GM18951 (cell line): Measurements from ENCODE around the gene DOHH.
A peak's percentile ranks its signal among the peaks of the same experiment; 100 is the strongest.

ENCODE experiments used
- POLR2A ChIP-seq: IDR thresholded peaks from 4 replicates; pipeline ENCODE4 v1.6.1; 2011; ENCODE audit warnings: mild to moderate bottlenecking; ENCODE audit not compliant: insufficient read length, insufficient read depth; ENCODE audit errors: extremely low read depth
- in situ Hi-C: fragments of 300-500 bp; cut with MboI; formaldehyde crosslinking; loops from one replicate; pipeline ENCODE4 v1.12.0; 2022; ENCODE audit warnings: low sequenced_read_pairs, mixed read lengths, inconsistent platforms; ENCODE audit not compliant: unreplicated experiment

The DOHH gene, protein sequence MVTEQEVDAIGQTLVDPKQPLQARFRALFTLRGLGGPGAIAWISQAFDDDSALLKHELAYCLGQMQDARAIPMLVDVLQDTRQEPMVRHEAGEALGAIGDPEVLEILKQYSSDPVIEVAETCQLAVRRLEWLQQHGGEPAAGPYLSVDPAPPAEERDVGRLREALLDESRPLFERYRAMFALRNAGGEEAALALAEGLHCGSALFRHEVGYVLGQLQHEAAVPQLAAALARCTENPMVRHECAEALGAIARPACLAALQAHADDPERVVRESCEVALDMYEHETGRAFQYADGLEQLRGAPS

DNA sequence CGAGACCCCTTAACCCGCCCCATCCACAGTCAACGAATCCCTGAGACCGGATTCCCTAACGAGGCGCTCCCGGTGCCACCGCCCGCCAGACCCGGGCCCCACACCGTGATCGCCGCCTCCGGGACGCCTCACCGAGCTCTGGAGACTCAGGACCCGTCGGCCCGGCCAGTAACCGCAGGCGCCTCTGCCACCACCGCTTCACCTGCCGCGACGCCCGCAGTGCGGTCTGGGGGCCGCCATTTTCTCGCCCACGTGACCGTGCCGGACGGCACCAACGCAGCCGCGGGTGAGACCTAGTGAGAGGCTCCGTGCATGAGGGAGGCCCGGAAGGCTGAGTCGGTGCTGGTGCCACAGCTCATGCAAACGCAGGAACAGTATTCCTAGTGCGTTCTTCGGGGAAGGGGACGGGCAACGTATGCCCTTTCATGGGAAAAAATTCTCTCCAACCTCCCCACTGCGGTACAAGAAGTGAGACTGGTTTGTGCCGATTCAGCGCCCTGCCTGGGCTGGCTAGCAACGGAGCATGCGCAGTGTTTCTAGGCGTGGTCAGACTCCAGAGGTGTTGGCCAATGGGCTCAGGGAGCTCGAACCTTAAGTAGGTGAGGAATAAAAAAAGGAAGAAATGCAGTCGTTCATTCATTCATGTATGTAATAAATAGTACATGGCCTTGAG, at the start of gene DOHH:
TSS of gene DOHH (minus strand) at position 246 of the 673 bp plus-strand sequence. CDS start 3,860 bp downstream, outside the sequence.
- TF ChIP-seq POLR2A = peak; percentile 87
- in situ Hi-C loops = no loop called here

DNA sequence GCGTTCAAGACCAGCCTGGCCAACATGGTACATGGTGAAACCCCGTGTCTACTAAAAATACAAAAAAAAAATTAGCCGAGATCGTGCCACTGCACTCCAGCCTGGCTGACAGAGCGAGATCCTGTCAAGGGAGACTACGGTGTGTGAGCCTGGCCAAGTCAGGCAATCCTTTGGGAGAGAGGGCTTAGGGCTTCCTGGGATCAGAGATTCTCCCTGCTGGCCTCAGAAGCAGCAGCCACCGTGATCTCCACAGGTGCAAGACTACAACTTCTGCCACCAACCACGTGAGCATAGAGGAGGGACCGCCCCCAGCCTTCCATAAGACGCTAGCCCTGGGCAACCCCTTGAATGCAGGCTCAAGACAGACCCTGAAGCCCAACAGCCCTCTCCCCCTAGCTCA, 49.3 kb upstream of the DOHH start:
- in situ Hi-C loops = no loop called here
- TF ChIP-seq POLR2A = no peak

DNA sequence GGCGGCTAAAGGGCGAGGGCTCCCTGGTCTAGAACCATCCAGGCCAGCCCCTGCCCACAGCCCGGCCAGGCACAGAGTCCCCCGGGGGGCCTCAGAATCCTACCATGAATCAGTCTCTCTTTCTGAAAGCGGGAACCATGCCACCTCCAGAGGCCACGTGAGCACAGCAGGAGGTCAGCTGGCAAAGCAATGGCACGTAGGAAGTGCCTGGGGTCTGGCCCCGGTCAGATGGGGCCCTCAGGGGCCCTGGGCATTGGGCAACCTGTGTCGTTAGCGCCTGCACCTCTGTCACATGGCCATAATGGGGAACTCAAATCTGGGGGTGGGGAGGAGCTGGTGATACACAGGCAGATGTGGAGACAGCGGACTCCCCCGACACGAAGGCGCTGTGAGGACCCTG, 48.1 kb upstream of the DOHH start:
- in situ Hi-C loops = no loop called here
- TF ChIP-seq POLR2A = no peak

DNA sequence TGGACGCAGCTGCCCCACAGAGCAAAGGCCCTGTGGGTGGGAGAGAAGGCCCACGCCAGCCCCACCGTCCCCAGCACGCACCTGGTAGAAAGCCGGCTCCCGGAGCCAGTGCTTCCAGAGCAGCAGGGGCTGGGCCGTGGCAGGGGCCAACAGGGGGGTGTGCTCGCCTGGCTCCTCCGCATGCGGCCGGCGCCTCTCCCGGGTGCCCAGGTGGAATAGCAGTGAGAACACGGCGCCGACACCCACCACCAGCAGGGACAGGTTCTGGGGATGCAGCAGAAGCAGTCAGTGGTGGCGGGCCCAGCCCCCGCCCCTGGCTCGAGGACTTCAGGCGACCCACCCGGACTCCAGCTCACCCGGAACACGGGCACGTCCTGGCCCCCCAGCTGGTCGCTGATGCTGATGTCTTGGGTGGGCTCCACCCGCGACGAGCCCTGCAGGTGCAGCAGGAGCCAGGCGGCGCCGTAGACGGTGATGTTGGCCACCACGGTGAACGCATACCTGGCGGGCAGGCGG, 47.4 kb upstream of the DOHH start:
- in situ Hi-C loops = no loop called here
- no peak for TF ChIP-seq POLR2A

DNA sequence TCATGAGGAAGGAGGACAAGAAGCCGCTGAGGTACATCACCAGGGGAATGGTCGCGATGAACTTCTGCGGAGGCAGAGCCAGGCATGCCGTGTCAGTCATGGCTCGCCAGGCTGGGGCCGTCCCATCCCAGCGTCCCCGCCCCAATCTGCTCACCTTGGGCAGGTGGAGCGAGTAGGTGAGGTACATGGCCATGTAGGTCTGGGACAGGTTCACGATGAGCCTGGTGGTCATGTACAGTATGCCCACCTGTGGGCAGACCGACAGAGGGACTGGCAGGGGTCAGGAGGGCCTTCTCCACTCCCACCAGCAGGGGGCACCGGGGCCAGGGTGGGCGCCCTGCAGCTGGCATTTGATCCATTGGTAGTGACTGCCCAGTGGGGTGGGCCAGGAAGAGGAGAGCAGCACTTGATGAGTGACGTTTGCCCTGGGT, 46.8 kb upstream of the DOHH start:
- no peak for TF ChIP-seq POLR2A
- in situ Hi-C loops = no loop called here

DNA sequence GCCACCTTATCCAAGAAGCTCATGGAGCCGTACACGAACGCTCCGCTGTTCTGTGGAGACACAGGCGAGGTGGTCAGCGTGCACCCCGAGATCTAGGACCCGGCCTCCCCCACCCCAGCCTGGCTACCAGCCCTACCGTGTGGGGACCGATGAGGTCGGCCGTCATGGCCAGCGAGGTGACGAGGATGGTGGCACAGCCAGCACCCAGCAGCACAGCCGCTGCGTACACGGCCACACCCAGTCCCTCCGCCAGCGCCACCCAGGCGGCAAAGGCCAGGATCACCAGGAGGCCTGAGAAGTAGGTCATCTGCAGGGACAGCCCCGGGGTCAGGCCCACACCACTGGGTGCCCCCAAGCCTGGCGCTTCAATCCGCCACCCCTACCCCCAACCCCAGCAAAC, 45.6 kb upstream of the DOHH start:
- peak; percentile 12 for TF ChIP-seq POLR2A
- in situ Hi-C loops = no loop called here

DNA sequence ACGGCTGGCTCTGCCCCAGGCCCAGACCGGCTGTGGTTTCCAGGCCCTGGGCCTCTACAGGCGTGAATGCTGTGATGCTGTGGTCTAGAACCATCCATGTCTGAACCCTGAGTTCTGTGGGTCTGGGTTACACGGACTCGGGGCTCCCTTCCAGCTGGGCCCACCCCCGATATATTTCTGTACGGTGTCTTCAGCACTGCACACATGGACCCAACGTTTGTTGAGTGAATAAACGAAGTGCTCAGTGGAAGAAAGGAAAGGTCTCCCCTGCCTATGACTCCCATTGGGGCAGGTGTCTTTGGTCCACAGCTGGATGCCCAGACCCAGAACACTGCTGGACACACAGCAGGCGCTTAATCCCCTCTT, 45.2 kb upstream of the DOHH start:
- in situ Hi-C loops = no loop called here
- no peak for TF ChIP-seq POLR2A

DNA sequence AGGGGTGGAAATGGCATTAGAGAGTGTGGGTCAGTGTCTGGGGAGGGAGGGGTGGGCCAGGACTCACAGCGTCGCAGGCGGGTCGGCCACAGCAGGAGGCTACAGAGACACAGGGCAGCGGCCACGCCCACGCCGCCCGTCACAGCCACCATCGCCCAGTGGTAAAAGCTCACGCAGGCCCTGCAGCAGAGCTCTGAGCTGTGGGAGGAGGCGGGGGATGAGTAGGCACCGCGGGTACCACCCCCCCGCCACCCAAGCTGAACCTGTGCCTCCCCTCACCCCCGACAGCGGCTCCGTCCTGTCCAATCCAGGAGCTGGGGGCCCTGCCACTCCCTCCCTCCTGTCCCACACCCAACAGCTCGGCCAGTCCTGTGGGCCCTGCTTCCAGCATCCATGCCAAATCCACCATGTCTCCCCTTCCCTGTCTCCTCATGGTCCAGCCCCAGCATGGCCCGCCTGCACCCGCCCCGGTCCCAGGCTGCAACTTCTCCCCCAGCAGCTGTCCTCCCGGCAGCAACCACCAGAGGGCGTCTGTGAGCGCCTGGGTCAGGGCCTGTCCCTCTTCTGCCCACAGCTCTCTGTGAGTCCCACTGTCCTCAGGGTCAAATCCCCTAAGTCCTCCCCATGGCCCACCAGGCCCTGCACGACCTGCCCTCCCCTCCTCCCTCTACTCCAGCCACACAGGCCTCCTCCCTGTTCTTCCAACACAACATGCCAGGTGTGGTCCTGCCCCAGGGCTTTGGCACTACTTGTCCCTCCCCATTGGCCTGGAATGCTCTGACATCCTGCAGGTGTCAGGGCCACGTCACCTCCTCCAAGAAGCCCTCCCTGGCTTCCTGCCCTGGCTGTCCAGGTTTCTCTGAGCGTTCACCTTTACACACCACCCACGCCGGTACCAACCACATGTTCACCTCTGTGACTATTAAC, 44.5 kb upstream of the DOHH start:
- in situ Hi-C loops = no loop called here
- TF ChIP-seq POLR2A = no peak

DNA sequence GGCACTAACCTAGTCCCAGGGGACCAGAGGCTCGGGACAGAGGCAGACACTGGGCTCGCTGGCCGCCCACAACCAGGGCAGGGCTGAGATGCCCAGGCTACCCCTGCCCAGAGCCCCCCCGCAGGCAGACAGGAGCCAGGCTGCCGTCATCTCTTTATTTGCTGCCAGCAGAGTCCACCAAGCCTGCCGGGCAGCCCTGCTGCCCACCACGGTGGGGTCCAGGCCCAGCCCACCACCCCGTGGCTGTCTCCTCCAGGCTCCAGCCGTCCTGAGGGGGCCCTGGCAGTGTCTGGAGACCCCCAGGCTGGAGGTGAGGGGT, 43.5 kb upstream of the DOHH start:
- in situ Hi-C loops = no loop called here
- TF ChIP-seq POLR2A = no peak

DNA sequence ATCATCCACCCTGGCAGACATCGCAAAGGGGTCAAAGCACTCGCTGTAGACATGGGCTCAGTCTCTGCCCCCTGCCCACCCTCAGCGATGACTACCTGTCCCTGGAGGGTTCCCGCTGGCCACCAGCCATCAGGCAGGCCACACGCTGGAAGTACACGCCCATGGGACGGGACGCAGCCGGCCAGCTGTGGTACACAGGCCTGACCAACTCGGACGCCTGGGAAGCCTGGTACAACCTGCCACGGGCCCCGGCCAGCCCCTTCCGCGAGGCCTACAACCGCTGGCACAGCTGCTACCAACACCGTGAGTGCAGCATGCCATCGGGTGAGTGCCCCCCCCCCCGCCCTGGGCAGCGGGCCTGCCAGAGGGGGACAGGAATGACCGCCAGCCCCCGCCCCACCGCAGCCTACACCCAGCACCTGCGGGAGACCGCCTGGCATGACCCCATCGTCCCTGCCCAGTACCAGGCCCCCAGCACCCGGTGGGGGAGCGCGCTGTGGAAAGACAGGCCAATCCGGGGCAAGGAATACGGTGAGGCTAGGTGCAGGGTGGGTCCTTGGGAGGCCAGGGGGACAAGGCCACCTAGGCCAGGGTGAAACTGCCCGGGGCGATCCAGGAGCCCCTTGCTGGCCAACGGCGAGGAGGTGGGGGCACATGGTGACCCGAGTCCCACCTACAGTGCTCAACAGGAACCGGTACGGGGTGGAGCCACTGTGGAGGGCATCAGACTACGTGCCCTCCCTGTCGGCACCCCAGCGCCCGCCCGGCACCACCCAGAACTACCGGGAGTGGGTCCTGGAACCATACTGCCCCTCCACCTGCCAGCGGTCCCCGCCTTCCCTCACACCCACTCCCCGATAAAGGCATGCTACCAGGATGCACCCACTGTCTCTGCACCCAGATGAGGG, 42.9 kb upstream of the DOHH start:
- in situ Hi-C loops = no loop called here
- no peak for TF ChIP-seq POLR2A

DNA sequence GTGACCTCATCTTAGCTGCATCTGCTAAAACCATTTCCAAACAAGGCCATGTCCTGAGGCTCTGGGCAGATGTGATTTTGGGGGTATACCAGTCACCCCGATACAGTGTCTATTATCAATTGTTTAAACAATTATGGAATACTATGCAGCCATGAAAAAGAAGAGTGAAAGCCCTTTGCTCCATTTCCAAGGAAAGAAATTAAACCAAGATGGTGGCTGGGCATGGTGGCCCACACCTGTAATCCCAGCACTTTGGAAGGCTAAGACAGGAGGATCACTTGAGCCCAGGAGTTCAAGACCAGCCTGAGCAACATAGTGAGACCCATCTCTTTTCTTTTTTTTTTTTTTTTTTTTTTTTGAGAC, 39.3 kb upstream of the DOHH start:
- in situ Hi-C loops = no loop called here
- TF ChIP-seq POLR2A = no peak

DNA sequence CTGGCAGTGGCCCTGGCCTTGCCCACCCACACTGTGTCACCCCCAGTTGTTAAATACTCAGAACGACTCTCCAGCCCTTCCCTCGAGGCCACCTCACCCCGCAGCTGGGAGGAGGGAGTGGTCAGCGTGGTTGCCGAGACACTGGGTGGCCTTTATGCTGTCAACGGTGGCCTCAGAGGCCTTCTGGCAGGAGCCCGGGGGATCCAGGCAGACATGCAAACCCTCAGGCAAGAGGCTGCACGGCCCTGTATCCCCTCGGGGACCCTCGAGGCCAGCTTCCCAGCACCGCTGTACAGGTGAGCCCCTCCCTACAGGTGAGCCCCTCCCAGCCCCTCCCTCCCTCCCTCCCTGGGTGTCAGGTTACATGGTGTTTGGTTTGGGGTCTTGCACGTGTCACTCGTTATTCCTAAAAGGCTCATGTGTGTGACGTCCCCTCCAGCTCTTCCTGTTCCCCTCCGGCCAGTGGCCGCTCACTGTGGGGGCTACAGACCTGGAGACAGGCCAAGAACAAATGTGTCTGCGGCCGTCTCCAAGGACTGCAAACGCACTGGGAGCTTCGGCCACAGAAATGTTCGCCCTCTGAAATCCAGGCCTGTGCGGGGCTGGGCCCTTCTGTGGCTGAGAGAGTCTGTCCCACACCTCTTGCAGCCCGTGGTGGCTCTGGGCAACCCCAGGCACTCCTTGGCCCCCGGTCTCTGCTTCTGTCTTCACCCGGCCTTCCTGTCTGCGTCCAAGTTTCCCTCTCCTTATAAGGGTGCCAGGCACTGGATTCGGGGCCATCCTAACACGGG, 38.7 kb upstream of the DOHH start, which contains the start of gene TEKTIP1:
TSS of gene TEKTIP1 (plus strand) at position 210 of the 791 bp plus-strand sequence. CDS start at position 214, 4 bp downstream.
- no peak for TF ChIP-seq POLR2A
- in situ Hi-C loops = no loop called here
